Liver (tissue), 3 donors: ENCODE results near the gene LIPC.

Source experiments
- CTCF ChIP-seq: fragments of 150-350 bp; IDR thresholded peaks from 2 replicates; pipeline ENCODE4 v1.5.1; 2017; ENCODE audit warnings: improper control_type of control experiment, low read depth, low read length; ENCODE audit not compliant: missing input control
- EGR1 ChIP-seq, 2 donors: IDR thresholded peaks; 2 replicates each; pipeline ENCODE4 v1.6.1; 2016 to 2018; ENCODE audit warnings: antibody characterized with exemption in 2 of 2, low read depth in 2 of 2
- JUND ChIP-seq, 2 donors: IDR thresholded peaks; 2 replicates each; pipeline ENCODE4 v1.6.1; 2016; ENCODE audit warnings: antibody characterized with exemption in 2 of 2
- MAX ChIP-seq: IDR thresholded peaks from 2 replicates; pipeline ENCODE4 v1.6.1; 2016; ENCODE audit warnings: antibody characterized with exemption
- RAD21 ChIP-seq, 2 donors: IDR thresholded peaks; 2 replicates each; pipeline ENCODE4 v1.6.1; 2016; ENCODE audit warnings: antibody characterized with exemption in 2 of 2, mild to moderate bottlenecking in 2 of 2
- REST ChIP-seq: IDR thresholded peaks from 2 replicates; pipeline ENCODE4 v1.6.1; 2016; ENCODE audit warnings: antibody characterized with exemption, mild to moderate bottlenecking
- SP1 ChIP-seq: IDR thresholded peaks from 2 replicates; pipeline ENCODE4 v1.6.1; 2018; ENCODE audit warnings: antibody characterized with exemption, mild to moderate bottlenecking
- TAF1 ChIP-seq: conservative IDR thresholded peaks from 2 replicates; pipeline ENCODE4 v1.6.1; 2016; ENCODE audit warnings: antibody characterized with exemption, mild to moderate bottlenecking
- ZBTB33 ChIP-seq: IDR thresholded peaks from 2 replicates; pipeline ENCODE4 v1.6.1; 2016; ENCODE audit warnings: antibody characterized with exemption
- donor health status: healthy.
- donor health status: healthy.

GRCh38 chr15:58506783-58507668 lies 75.2 kb downstream of the LIPC start:
- TF ChIP-seq REST (no peak), TAF1 (no peak), MAX (no peak), EGR1 (IDR thresholded peaks at IDR 0.05; ENCODE audit: low read depth in 2 of 2) (no peak), CTCF (no peak), ZBTB33 (no peak), SP1 (no peak), JUND (IDR thresholded peaks at IDR 0.05) (no peak), RAD21 (IDR thresholded peaks at IDR 0.05) (no peak)
